Measurements from ENCODE around the gene AKAP12.

The AKAP12 gene

GRCh38 chr6:151399679-151400078, 159.9 kb downstream of the AKAP12 start:
- H3K4me1 Mint-ChIP-seq (ENCODE audit: low read depth in 2 of 2) = peaks cover 34 to 58% of the 10 kb centered on the region in 2 donors
- no peaks in the 10 kb centered on the region for H3K9me3 Mint-ChIP-seq
- H3K4me3 Mint-ChIP-seq = no peak overlapping the region
- no peak overlapping the region for H3K27ac Mint-ChIP-seq
- no peaks in the 10 kb centered on the region for H3K27me3 Mint-ChIP-seq
- ATAC-seq (replicated peaks) = no peak
- no peak for DNase-seq
- H3K36me3 Mint-ChIP-seq (ENCODE audit: insufficient read depth) = peaks cover 35% of the 10 kb centered on the region

DNA sequence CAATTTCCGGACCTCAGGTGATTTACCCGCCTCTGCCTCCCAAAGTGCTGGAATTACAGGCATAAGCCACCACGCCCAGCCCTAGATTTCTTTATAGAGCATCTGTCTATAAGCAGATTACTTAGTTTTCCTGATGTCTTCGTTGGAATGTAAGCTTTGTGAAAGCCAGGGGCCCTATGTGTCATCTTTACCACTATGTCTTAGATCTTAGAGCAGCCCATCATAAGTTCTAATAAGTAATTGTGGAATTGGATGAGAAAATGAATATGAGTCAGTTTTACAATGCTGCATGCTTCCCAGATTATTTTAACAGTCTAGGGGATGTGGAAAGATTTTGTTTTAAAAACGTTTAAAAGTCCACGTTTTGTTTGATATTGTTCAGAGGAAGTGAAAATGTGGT, 160.7 kb downstream of the AKAP12 start:
- Mint-ChIP-seq H3K36me3 (ENCODE audit: insufficient read depth) (peaks cover 38% of the 10 kb centered on the region), H3K9me3 (no peaks in the 10 kb centered on the region), H3K27ac (peak overlapping the region; percentile 56 to 82), H3K4me1 (ENCODE audit: low read depth in 2 of 2) (peaks cover 28 to 50% of the 10 kb centered on the region in 2 donors), H3K4me3 (peak overlapping the region; percentile 17 to 20), H3K27me3 (no peaks in the 10 kb centered on the region)
- DNase-seq = no peak
- ATAC-seq (replicated peaks) = no peak

DNA sequence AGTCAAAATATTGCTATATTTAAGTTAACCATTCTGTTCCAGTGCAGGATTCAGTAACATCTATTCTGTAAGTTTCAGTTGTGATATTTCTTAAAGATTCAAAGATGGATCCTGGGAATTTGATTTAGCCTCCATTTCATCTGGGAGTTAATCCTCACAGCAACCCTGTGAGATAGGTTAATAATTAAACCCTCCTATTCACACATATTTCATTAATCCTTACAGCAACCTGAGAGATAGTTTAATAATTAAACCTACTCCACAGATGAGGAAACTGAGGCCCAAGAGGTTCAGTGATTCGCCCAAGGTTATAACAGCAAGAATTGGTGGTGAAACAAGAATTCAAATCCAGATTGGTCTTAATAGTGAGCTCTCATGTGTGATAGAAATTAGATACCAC, 162.5 kb downstream of the AKAP12 start:
- Mint-ChIP-seq H3K4me3 (no peak overlapping the region), H3K36me3 (ENCODE audit: insufficient read depth) (peaks cover 38% of the 10 kb centered on the region), H3K27me3 (no peaks in the 10 kb centered on the region), H3K27ac (peak overlapping the region; percentile 29 to 64), H3K9me3 (no peaks in the 10 kb centered on the region), H3K4me1 (ENCODE audit: low read depth in 2 of 2) (peaks cover 28 to 51% of the 10 kb centered on the region in 2 donors)
- DNase-seq (no peak), ATAC-seq (replicated peaks) (no peak)

GRCh38 chr6:151403919-151404308, 164.1 kb downstream of the AKAP12 start:
- peaks cover 43% of the 10 kb centered on the region for H3K36me3 Mint-ChIP-seq (ENCODE audit: insufficient read depth)
- DNase-seq (no peak), ATAC-seq (replicated peaks) (no peak)
- no peaks in the 10 kb centered on the region for H3K27me3 Mint-ChIP-seq
- peaks cover 20 to 48% of the 10 kb centered on the region in 2 donors for H3K4me1 Mint-ChIP-seq (ENCODE audit: low read depth in 2 of 2)
- no peaks in the 10 kb centered on the region for H3K9me3 Mint-ChIP-seq
- H3K27ac Mint-ChIP-seq = no peak overlapping the region
- H3K4me3 Mint-ChIP-seq = no peak overlapping the region

Data from effector memory CD8-positive, alpha-beta T cell (primary cell).